Effector memory CD4-positive, alpha-beta T cell (primary cell): Measurements from ENCODE around the gene TTLL11.

Experiments
- DNase-seq, 3 donors: peaks; one replicate each; pipeline ENCODE4 v3.0.0-alpha.2; 2020
- H3K27ac ChIP-seq: 2 replicates; pipeline ENCODE4 v1.7.0; 2013; ENCODE audit warnings: mild to moderate bottlenecking, low read length, moderate library complexity; ENCODE audit not compliant: insufficient read depth, poor library complexity, severe bottlenecking
- H3K27me3 ChIP-seq: replicated peaks from 2 replicates; pipeline ENCODE4 v1.7.0; 2013; ENCODE audit warnings: mild to moderate bottlenecking, low read length; ENCODE audit not compliant: insufficient read depth, control insufficient read depth, poor library complexity, severe bottlenecking
- H3K36me3 ChIP-seq: 2 replicates; pipeline ENCODE4 v1.7.0; 2013; ENCODE audit warnings: mild to moderate bottlenecking, low read length, moderate library complexity; ENCODE audit not compliant: control insufficient read depth, insufficient read depth
- H3K4me1 ChIP-seq: 2 replicates; pipeline ENCODE4 v1.7.0; 2013; ENCODE audit warnings: low read length, mild to moderate bottlenecking; ENCODE audit not compliant: control insufficient read depth, insufficient read depth, poor library complexity, severe bottlenecking
- H3K4me3 ChIP-seq: 2 replicates; pipeline ENCODE4 v1.7.0; 2013; ENCODE audit warnings: low read length, low read depth, mild to moderate bottlenecking; ENCODE audit not compliant: insufficient read depth, poor library complexity, severe bottlenecking
- H3K9me3 ChIP-seq: 2 replicates; pipeline ENCODE4 v1.7.0; 2013; ENCODE audit warnings: mild to moderate bottlenecking, low read length, moderate library complexity; ENCODE audit not compliant: control insufficient read depth

The TTLL11 gene

GRCh38 chr9:122059955-122060324 lies 33.2 kb downstream of the TTLL11 start:
- no peak for DNase-seq
- no peaks in the 10 kb centered on the region for H3K36me3 ChIP-seq

GRCh38 chr9:122059214-122059954 lies 33.7 kb downstream of the TTLL11 start:
- DNase-seq = no peak
- H3K27ac ChIP-seq = no peak overlapping the region
- no peaks in the 10 kb centered on the region for H3K27me3 ChIP-seq

More at GRCh38 chr9:122059955-122060324, 33.2 kb downstream of the TTLL11 start:
- H3K4me3 ChIP-seq = no peak overlapping the region
- no peaks in the 10 kb centered on the region for H3K27me3 ChIP-seq
- no peaks in the 10 kb centered on the region for H3K4me1 ChIP-seq
- no peaks in the 10 kb centered on the region for H3K9me3 ChIP-seq
- no peak overlapping the region for H3K27ac ChIP-seq

GRCh38 chr9:122058709-122059108 lies 34.4 kb downstream of the TTLL11 start:
- Histone ChIP-seq H3K4me1 (no peaks in the 10 kb centered on the region), H3K9me3 (no peaks in the 10 kb centered on the region), H3K4me3 (no peak overlapping the region), H3K27me3 (no peaks in the 10 kb centered on the region), H3K36me3 (no peaks in the 10 kb centered on the region), H3K27ac (no peak overlapping the region)
- DNase-seq = no peak

More at GRCh38 chr9:122059214-122059954, 33.7 kb downstream of the TTLL11 start:
- Histone ChIP-seq H3K4me3 (no peak overlapping the region), H3K36me3 (no peaks in the 10 kb centered on the region), H3K9me3 (no peaks in the 10 kb centered on the region), H3K4me1 (no peaks in the 10 kb centered on the region)

- no peaks in the 10 kb centered on the region for H3K9me3 ChIP-seq
- H3K36me3 ChIP-seq = no peaks in the 10 kb centered on the region
- no peaks in the 10 kb centered on the region for H3K4me1 ChIP-seq
- no peaks in the 10 kb centered on the region for H3K27me3 ChIP-seq
- H3K4me3 ChIP-seq = no peak overlapping the region
- no peak overlapping the region for H3K27ac ChIP-seq
- DNase-seq = no peak
Measured at GRCh38 chr9:122058051-122058450, 35.1 kb downstream of the TTLL11 start.

- H3K27ac ChIP-seq = no peak overlapping the region
- H3K27me3 ChIP-seq = no peaks in the 10 kb centered on the region
- DNase-seq = no peak
- no peaks in the 10 kb centered on the region for H3K4me1 ChIP-seq
- no peaks in the 10 kb centered on the region for H3K36me3 ChIP-seq
- no peak overlapping the region for H3K4me3 ChIP-seq
- no peaks in the 10 kb centered on the region for H3K9me3 ChIP-seq
Measured at GRCh38 chr9:122057211-122057610, 35.9 kb downstream of the TTLL11 start.

GRCh38 chr9:122056484-122056883 lies 36.6 kb downstream of the TTLL11 start:
- no peak for DNase-seq
- H3K36me3 ChIP-seq = no peaks in the 10 kb centered on the region
- no peak overlapping the region for H3K4me3 ChIP-seq
- H3K9me3 ChIP-seq = no peaks in the 10 kb centered on the region
- no peaks in the 10 kb centered on the region for H3K4me1 ChIP-seq
- no peaks in the 10 kb centered on the region for H3K27me3 ChIP-seq
- H3K27ac ChIP-seq = no peak overlapping the region

GRCh38 chr9:122055701-122056100 lies 37.4 kb downstream of the TTLL11 start:
- Histone ChIP-seq H3K27ac (no peak overlapping the region), H3K9me3 (no peaks in the 10 kb centered on the region)

GRCh38 chr9:122053567-122054350 lies 39.3 kb downstream of the TTLL11 start:
- Histone ChIP-seq H3K27ac (no peak overlapping the region), H3K4me3 (no peak overlapping the region), H3K9me3 (no peaks in the 10 kb centered on the region), H3K27me3 (no peaks in the 10 kb centered on the region), H3K36me3 (no peaks in the 10 kb centered on the region), H3K4me1 (no peaks in the 10 kb centered on the region)
- DNase-seq = no peak

More at GRCh38 chr9:122055701-122056100, 37.4 kb downstream of the TTLL11 start:
- Histone ChIP-seq H3K4me3 (no peak overlapping the region), H3K36me3 (no peaks in the 10 kb centered on the region), H3K4me1 (no peaks in the 10 kb centered on the region), H3K27me3 (no peaks in the 10 kb centered on the region)
- no peak for DNase-seq

- no peak for DNase-seq
- Histone ChIP-seq H3K9me3 (no peaks in the 10 kb centered on the region), H3K36me3 (no peaks in the 10 kb centered on the region), H3K4me3 (no peak overlapping the region), H3K4me1 (no peaks in the 10 kb centered on the region), H3K27me3 (no peaks in the 10 kb centered on the region), H3K27ac (no peak overlapping the region)
Measured at GRCh38 chr9:122053064-122053463, 40.0 kb downstream of the TTLL11 start.
